ENCODE results near the gene BLVRA.

- TF ChIP-seq TSHZ2 (CRISPR knock-in tag; IDR thresholded peaks at IDR 0.05) (no peak), PATZ1 (CRISPR knock-in tag; IDR thresholded peaks at IDR 0.05; ENCODE audit: borderline replicate concordance) (no peak), ZNF70 (CRISPR knock-in tag; IDR thresholded peaks at IDR 0.05) (no peak), CSRNP3 (CRISPR knock-in tag; IDR thresholded peaks at IDR 0.05) (no peak), POU6F1 (CRISPR knock-in tag; IDR thresholded peaks at IDR 0.05; ENCODE audit: borderline replicate concordance, low read depth) (no peak), BACH2 (CRISPR knock-in tag; IDR thresholded peaks at IDR 0.05; ENCODE audit: borderline replicate concordance) (no peak), ZFP3 (CRISPR knock-in tag; IDR thresholded peaks at IDR 0.05) (no peak), ZFP30 (CRISPR knock-in tag; IDR thresholded peaks at IDR 0.05) (no peak), ESRRG (CRISPR knock-in tag; IDR thresholded peaks at IDR 0.05) (no peak), ISL1 (CRISPR knock-in tag; IDR thresholded peaks at IDR 0.05) (no peak), RARB (CRISPR knock-in tag; IDR thresholded peaks at IDR 0.05) (no peak)
These were observed 47.0 kb upstream of the BLVRA start for GRCh38 chr7:43711503-43711902.

All from SK-N-SH treated with all-trans-retinoic acid at 6 μM for 48 hours (cell line).